Mammary epithelial cell (primary cell): ENCODE measurements around the gene UBE2F.

Experiments
- EZH2 ChIP-seq: IDR thresholded peaks from 2 replicates; pipeline ENCODE4 v1.6.1; 2012; ENCODE audit warnings: low read length, inconsistent platforms, borderline replicate concordance
- TF ChIP-seq, protein P1 (sequence below), 2 donors: IDR thresholded peaks in 1 of 2; conservative IDR thresholded peaks in 1 of 2; 2 replicates each; pipeline ENCODE4 v1.5.1; 2011 to 2012; ENCODE audit warnings: inconsistent platforms in 2 of 2, low read length in 2 of 2, mild to moderate bottlenecking in 2 of 2, control low read depth in 1 of 2, low read depth in 1 of 2; ENCODE audit not compliant: insufficient read depth in 1 of 2; ENCODE audit errors: extremely low read depth in 1 of 2

DNA sequence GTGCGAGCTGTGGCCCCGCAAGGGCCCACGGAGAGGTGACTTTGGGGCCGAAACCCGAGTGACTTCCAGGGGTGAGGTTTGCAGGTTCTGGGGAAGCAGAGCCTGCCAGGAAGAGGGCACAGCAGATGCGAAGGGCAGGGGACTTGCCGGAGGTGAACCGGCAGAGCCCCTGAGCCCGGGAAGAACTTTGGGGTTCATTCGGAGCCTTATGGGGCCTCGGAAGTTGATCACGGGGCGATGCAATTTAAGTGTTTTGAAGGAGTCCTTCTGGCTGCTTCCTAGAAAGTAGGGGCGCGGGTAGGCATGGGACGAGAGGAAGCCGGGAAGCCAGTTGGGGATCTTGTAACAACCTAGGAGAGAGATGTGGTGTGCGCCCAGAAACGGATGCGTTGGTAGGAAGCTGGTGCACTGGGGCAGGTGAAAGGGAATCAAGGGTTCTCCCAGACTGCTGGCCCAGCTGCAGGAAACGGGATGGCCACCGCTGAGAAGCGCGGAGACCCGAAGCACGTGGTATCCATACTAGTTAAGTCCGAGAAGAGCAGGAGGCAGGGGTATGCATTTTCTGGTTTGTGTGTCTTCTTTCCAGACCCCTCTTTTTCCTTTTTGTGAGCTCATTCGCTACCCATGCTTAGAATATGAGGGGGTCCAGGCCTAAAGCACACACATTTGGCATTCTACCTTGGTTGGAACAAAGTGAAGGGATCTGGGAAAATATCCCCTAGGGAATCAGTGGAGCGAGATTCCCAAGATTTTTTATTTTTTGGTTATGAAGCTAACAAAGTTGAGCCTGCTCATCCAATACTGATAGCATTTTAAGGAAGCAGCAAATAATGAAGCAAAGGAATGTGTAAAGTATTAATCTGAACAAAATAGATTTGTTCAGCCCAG, 94.7 kb downstream of the UBE2F start:
- TF ChIP-seq, protein P1, sequence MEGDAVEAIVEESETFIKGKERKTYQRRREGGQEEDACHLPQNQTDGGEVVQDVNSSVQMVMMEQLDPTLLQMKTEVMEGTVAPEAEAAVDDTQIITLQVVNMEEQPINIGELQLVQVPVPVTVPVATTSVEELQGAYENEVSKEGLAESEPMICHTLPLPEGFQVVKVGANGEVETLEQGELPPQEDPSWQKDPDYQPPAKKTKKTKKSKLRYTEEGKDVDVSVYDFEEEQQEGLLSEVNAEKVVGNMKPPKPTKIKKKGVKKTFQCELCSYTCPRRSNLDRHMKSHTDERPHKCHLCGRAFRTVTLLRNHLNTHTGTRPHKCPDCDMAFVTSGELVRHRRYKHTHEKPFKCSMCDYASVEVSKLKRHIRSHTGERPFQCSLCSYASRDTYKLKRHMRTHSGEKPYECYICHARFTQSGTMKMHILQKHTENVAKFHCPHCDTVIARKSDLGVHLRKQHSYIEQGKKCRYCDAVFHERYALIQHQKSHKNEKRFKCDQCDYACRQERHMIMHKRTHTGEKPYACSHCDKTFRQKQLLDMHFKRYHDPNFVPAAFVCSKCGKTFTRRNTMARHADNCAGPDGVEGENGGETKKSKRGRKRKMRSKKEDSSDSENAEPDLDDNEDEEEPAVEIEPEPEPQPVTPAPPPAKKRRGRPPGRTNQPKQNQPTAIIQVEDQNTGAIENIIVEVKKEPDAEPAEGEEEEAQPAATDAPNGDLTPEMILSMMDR (conservative IDR thresholded peaks at IDR 0.05 in 1 of 2, IDR thresholded peaks at IDR 0.05 in 1 of 2; ENCODE audit: extremely low read depth in 1 of 2, insufficient read depth in 1 of 2, low read depth in 1 of 2, low read length in 2 of 2) = no peak
- no peak for TF ChIP-seq EZH2
